Stimulated activated CD4-positive, alpha-beta T cell treated with anti-CD3 and anti-CD28 coated beads, Interleukin-1b, Interleukin-23, amount 100 ng/mL, for 1 hour (primary cell): ENCODE measurements around the gene BAIAP2L2.
"Not testable (repeated sequence)": the region's sequence is repeated elsewhere in the genome, so short reads cannot be mapped to it uniquely, and the experiment has no call there.

Experiments
- DNase-seq, 2 donors: peaks; one replicate each; pipeline ENCODE4 v3.0.0-alpha.2; 2020; ENCODE audit warnings: low read depth in 2 of 2

Gene BAIAP2L2

DNA sequence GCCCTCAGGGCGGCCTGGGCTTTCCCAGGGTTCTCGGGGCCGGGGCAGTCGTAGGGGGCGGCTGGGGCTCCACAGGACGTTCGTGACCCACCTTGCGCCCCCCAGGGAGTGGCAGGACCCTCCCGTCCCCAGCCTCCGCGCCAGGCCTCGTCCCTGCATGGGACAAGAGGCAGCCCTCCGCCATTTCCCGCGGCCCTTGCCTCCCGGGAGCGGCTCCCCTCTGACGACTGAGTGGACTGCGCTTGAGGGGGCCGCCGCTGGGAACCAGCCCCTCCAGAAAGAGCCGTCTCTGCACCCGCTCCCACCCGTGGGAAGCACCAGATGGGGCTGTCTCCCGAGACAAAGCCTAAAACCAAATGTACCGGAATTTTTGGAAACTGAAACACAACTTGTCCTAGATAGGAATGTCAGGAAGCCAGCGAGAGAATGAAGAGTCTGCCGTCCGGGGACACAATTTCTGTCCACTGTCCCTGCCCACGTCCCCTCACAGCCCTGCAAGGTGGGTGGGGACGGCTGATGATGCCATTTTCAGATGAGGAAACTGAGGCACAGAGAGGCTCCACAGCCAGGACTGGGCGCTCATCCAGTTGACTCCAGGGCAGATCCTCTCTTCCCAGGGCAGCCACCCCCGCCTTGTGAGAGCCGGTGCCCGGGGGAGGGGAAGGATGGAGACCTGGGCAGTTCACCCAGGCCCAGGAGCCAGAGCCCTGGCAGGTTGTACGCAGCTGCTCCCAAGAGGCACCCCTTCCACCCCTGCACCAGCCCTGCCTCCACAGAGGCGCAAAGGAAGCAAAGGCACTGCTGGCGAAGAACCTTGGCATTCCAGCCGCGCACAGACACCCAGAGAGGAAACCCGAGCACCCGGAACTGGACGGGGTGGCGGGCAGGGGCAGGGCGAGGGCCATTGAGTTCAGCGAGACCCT lies 71.3 kb downstream of the BAIAP2L2 start:
- no peak for DNase-seq

DNA sequence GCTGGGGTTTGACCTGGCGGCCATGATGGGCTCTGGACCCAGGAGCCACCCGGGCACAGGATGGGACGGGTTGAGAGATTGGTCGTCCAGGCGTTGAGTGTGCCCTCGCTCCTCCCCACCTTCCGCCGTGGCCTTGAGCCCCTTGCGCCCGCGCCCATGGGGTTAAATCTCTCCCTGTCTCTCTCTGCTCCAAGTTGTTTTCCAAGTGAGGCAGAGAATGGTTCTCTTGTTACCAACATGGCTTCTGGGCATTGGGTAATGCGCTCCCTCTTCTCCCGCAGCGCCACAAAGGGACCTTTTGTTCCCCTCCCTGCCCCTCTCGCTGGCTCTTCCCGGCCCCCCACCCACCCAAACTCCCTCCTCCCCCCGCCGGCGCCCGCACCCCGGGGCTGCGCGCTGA lies 72.1 kb downstream of the BAIAP2L2 start:
- DNase-seq = no peak

DNA sequence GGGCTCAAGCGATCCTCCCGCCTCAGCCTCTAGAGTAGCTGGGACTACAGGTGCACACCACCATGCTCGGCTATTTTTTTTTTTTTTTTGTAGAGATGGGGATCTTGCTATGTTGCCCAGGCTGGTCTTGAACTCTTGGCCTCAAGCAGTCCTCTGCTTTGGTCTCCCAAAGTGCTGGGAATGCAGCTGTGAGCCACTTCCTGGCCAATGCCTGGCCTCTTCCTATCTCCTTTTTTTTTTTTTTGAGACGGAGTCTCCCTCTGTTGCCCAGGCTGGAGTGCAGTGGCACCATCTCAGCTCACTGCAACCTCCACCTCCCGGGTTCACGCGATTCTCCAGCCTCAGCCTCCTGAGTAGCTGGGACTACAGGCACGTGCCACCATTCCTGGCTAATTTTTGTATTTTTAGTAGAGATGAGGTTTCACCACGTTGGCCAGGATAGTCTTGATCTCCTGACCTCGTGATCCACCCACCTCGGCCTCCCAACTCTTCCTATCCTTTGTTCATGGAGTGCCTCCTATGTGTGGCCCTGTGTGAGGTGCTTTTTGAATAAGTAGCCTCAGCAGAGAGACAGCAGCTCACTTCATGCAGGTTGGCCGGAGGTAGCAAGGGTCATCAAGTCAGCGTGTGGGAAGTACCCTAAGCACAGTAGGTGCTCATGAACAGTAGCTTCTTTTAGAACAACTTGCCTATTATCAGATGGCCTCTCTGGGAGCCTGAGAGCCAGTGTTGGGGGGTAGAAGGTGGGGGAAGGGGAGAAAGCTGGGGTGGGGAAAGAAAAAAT lies 72.9 kb downstream of the BAIAP2L2 start:
- not testable (repeated sequence) for DNase-seq

DNA sequence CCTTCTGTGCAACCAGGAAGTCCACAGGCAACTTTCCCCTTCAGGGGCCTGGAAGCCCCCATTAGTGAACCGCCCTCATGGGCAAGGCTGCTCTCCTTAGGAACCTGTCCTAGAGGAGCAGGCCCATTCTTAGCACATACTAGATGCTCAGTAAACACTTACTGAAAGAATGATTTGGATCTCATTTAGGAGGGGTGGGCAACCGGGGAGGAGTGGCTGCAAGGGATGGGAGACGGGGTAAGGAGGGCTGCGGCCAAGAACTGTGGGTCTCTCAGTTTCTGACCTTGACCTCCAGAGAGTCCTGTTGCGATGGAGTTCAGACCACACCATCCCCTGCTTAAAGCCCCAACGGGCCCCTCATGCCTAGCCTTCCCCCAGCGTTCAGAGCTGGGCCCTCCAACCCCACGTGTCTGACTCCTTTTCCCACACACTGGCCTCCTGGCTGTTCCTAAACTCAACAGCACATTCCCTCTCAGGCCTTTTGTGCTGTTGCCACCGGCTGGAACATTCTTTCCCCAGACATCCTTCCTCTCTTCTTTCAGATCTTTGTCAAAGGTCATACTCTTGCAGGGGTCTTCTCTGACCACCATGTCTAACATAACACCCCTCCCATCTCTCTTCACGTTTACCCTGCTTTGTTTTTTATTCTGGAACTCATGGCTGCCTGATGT lies 74.0 kb downstream of the BAIAP2L2 start:
- no peak for DNase-seq

DNA sequence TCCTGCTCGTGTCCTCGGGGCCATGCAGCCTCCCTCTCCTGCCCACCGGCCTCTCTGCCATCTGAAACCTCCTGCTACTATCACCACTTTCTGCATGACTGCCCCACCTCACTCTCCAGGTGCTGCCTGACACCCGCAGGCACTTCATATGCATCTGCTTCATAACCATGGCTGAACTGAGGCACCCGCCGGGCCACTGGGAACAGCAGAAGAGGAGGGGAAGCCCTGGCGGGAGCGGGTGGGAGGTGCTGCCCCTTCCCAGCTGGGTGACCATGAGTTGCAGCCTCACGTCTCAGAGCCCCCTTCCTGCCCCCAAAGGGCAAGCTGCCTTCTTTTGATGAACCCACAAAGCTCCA lies 75.0 kb downstream of the BAIAP2L2 start:
- no peak for DNase-seq
